Transverse colon (tissue), 3 donors: ENCODE data around the gene NTRK3.

Experiments used
- CTCF ChIP-seq, 5 experiments: fragments of 200-600 bp in 3 of 5; fragments of 450-650 bp in 2 of 5; sonication (generic) in 3 of 5; IDR thresholded peaks; 1 replicate in 2 of 5; 2 replicates in 3 of 5; pipeline ENCODE4 v1.5.1; 2016 to 2017; ENCODE audit warnings: antibody characterized with exemption in 5 of 5, inconsistent platforms in 3 of 5, mild to moderate bottlenecking in 2 of 5, moderate library complexity in 1 of 5
- EP300 ChIP-seq: sonication (generic); formaldehyde crosslinking; IDR thresholded peaks from one replicate; pipeline ENCODE4 v1.6.1; 2017; ENCODE audit warnings: antibody characterized with exemption, low read depth
- POLR2A ChIP-seq: fragments of 450-650 bp; IDR thresholded peaks from one replicate; pipeline ENCODE4 v1.6.1; 2016; ENCODE audit warnings: antibody characterized with exemption, mild to moderate bottlenecking, moderate library complexity

- TF ChIP-seq CTCF (IDR thresholded peaks at IDR 0.05) (no peak), POLR2A (no peak), EP300 (no peak)
Observed at GRCh38 chr15:87998630-87999029, 257.9 kb downstream of the NTRK3 start.
